Gastrocnemius medialis (tissue), 4 donors: ENCODE data around the gene KMO.

Experiments used
- POLR2A ChIP-seq, 2 donors: fragments of 450-650 bp; IDR thresholded peaks; one replicate each; pipeline ENCODE4 v1.6.1; 2017; ENCODE audit warnings: antibody characterized with exemption in 2 of 2, mild to moderate bottlenecking in 2 of 2, moderate library complexity in 2 of 2
- TF ChIP-seq, protein P1 (sequence below), 5 experiments: fragments of 450-650 bp in 3 of 5; fragments of 200-600 bp in 2 of 5; sonication (generic) in 2 of 5; IDR thresholded peaks in 4 of 5; conservative IDR thresholded peaks in 1 of 5; 1 replicate in 4 of 5; 2 replicates in 1 of 5; pipeline ENCODE4 v1.5.1; 2016 to 2019; ENCODE audit warnings: antibody characterized with exemption in 5 of 5, mild to moderate bottlenecking in 3 of 5, moderate library complexity in 3 of 5

- TF ChIP-seq, protein P1, sequence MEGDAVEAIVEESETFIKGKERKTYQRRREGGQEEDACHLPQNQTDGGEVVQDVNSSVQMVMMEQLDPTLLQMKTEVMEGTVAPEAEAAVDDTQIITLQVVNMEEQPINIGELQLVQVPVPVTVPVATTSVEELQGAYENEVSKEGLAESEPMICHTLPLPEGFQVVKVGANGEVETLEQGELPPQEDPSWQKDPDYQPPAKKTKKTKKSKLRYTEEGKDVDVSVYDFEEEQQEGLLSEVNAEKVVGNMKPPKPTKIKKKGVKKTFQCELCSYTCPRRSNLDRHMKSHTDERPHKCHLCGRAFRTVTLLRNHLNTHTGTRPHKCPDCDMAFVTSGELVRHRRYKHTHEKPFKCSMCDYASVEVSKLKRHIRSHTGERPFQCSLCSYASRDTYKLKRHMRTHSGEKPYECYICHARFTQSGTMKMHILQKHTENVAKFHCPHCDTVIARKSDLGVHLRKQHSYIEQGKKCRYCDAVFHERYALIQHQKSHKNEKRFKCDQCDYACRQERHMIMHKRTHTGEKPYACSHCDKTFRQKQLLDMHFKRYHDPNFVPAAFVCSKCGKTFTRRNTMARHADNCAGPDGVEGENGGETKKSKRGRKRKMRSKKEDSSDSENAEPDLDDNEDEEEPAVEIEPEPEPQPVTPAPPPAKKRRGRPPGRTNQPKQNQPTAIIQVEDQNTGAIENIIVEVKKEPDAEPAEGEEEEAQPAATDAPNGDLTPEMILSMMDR (IDR thresholded peaks at IDR 0.05 in 4 of 5, conservative IDR thresholded peaks at IDR 0.05 in 1 of 5), result no peak
- TF ChIP-seq POLR2A (IDR thresholded peaks at IDR 0.05), result no peak
These were observed 90.5 kb downstream of the KMO start for GRCh38 chr1:241622669-241623068.
